A673 (cell line): Measurements from ENCODE around the gene ZBTB21.

Source experiments
- EZH2 ChIP-seq: fragments of 200-600 bp; sonication (generic); IDR thresholded peaks from 2 replicates; pipeline ENCODE4 v1.6.1; 2017; ENCODE audit warnings: borderline replicate concordance, low read depth, mild to moderate bottlenecking, mixed read lengths, antibody characterized with exemption, low read length; ENCODE audit not compliant: poor library complexity, severe bottlenecking
- TF ChIP-seq, protein P1 (sequence below): fragments of 300-800, 200-600 bp; sonication (generic); conservative IDR thresholded peaks from 2 replicates; pipeline ENCODE4 v1.5.1; 2017; ENCODE audit warnings: low read depth, mild to moderate bottlenecking, antibody characterized with exemption, low read length, moderate library complexity, mixed read lengths

DNA sequence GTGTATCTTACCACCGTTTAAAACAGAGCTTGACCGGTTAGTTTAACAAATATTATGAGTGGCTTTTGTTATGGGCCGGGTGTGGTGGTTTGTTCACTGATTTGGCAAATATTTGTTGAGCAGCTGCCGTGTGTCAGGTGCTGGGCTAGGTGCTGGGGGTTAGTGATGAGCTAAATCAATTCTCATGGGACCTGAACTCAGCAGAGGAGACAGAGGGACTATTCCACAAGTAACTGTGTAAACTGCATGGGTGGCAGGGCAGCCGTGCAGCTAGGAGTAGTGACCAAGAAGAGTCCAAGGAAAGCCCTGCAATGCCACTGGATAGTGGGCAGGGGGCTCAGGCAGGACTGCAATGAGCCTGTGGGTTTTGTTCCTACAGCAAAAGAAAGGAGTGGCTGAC, 45.1 kb downstream of the ZBTB21 start:
- TF ChIP-seq, protein P1, sequence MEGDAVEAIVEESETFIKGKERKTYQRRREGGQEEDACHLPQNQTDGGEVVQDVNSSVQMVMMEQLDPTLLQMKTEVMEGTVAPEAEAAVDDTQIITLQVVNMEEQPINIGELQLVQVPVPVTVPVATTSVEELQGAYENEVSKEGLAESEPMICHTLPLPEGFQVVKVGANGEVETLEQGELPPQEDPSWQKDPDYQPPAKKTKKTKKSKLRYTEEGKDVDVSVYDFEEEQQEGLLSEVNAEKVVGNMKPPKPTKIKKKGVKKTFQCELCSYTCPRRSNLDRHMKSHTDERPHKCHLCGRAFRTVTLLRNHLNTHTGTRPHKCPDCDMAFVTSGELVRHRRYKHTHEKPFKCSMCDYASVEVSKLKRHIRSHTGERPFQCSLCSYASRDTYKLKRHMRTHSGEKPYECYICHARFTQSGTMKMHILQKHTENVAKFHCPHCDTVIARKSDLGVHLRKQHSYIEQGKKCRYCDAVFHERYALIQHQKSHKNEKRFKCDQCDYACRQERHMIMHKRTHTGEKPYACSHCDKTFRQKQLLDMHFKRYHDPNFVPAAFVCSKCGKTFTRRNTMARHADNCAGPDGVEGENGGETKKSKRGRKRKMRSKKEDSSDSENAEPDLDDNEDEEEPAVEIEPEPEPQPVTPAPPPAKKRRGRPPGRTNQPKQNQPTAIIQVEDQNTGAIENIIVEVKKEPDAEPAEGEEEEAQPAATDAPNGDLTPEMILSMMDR, result no peak
- TF ChIP-seq EZH2, result no peak
